ENCODE data around the gene CACHD1.
A peak's percentile ranks its signal among the peaks of the same experiment; 100 is the strongest.
"Not testable (repeated sequence)": the region's sequence is repeated elsewhere in the genome, so short reads cannot be mapped to it uniquely, and the experiment has no call there.

The CACHD1 gene

GRCh38 chr1:64502931-64503330, 33.0 kb downstream of the CACHD1 start:
- Histone ChIP-seq H3K36me3 (ENCODE audit: control insufficient read depth in 5 of 5, insufficient read depth in 5 of 5, low read length in 5 of 5) (no peaks in the 10 kb centered on the region), H3K4me3 (ENCODE audit: low read depth in 1 of 5, low read length in 5 of 5) (no peak overlapping the region), H3K9me3 (ENCODE audit: control insufficient read depth in 5 of 5, low read length in 5 of 5) (no peaks in the 10 kb centered on the region), H3K4me1 (ENCODE audit: control insufficient read depth in 5 of 5, insufficient read depth in 5 of 5, low read length in 5 of 5) (peaks cover 3 to 40% (median 35%) of the 10 kb centered on the region in 5 donors), H3K9ac (ENCODE audit: low read length in 5 of 5) (no peak overlapping the region), H3K27me3 (ENCODE audit: control insufficient read depth in 5 of 5, insufficient read depth in 4 of 5, low read length in 5 of 5) (no peaks in the 10 kb centered on the region), H3K27ac (ENCODE audit: low read depth, low read length) (peak overlapping the region; percentile 49)

- H3K9ac ChIP-seq (ENCODE audit: low read length in 5 of 5) = peak overlapping the region in 1 of 5 donors; percentile 62
- no peaks in the 10 kb centered on the region for H3K9me3 ChIP-seq (ENCODE audit: control insufficient read depth in 5 of 5, low read length in 5 of 5)
- peak overlapping the region; percentile 50 to 75 (median 66) for H3K4me3 ChIP-seq (ENCODE audit: low read depth in 1 of 5, low read length in 5 of 5)
- H3K4me1 ChIP-seq (ENCODE audit: control insufficient read depth in 5 of 5, insufficient read depth in 5 of 5, low read length in 5 of 5) = peaks cover 0 to 40% (median 18%) of the 10 kb centered on the region in 5 donors
- H3K36me3 ChIP-seq (ENCODE audit: control insufficient read depth in 5 of 5, insufficient read depth in 5 of 5, low read length in 5 of 5) = no peaks in the 10 kb centered on the region
- no peaks in the 10 kb centered on the region for H3K27me3 ChIP-seq (ENCODE audit: control insufficient read depth in 5 of 5, insufficient read depth in 4 of 5, low read length in 5 of 5)
- peak overlapping the region; percentile 8 for H3K27ac ChIP-seq (ENCODE audit: low read depth, low read length)
These were observed 35.5 kb downstream of the CACHD1 start for GRCh38 chr1:64505232-64505943.

GRCh38 chr1:64505944-64506655, 36.2 kb downstream of the CACHD1 start:
- Histone ChIP-seq H3K4me3 (ENCODE audit: low read depth in 1 of 5, low read length in 5 of 5) (peak overlapping the region; percentile 3 to 75 (median 40)), H3K27ac (ENCODE audit: low read depth, low read length) (peak overlapping the region; percentile 45), H3K9me3 (ENCODE audit: control insufficient read depth in 5 of 5, low read length in 5 of 5) (no peaks in the 10 kb centered on the region), H3K36me3 (ENCODE audit: control insufficient read depth in 5 of 5, insufficient read depth in 5 of 5, low read length in 5 of 5) (no peaks in the 10 kb centered on the region), H3K9ac (ENCODE audit: low read length in 5 of 5) (peak overlapping the region in 1 of 5 donors; percentile 28), H3K27me3 (ENCODE audit: control insufficient read depth in 5 of 5, insufficient read depth in 4 of 5, low read length in 5 of 5) (no peaks in the 10 kb centered on the region), H3K4me1 (ENCODE audit: control insufficient read depth in 5 of 5, insufficient read depth in 5 of 5, low read length in 5 of 5) (peaks cover 0 to 47% (median 24%) of the 10 kb centered on the region in 5 donors)

- Histone ChIP-seq H3K9ac (ENCODE audit: low read length in 5 of 5) (no peak overlapping the region), H3K9me3 (ENCODE audit: control insufficient read depth in 5 of 5, low read length in 5 of 5) (no peaks in the 10 kb centered on the region), H3K27ac (ENCODE audit: low read depth, low read length) (no peak overlapping the region), H3K27me3 (ENCODE audit: control insufficient read depth in 5 of 5, insufficient read depth in 4 of 5, low read length in 5 of 5) (no peaks in the 10 kb centered on the region), H3K36me3 (ENCODE audit: control insufficient read depth in 5 of 5, insufficient read depth in 5 of 5, low read length in 5 of 5) (no peaks in the 10 kb centered on the region), H3K4me3 (ENCODE audit: low read depth in 1 of 5, low read length in 5 of 5) (no peak overlapping the region), H3K4me1 (ENCODE audit: control insufficient read depth in 5 of 5, insufficient read depth in 5 of 5, low read length in 5 of 5) (peaks cover 0 to 50% (median 36%) of the 10 kb centered on the region in 5 donors)
These were observed 38.7 kb downstream of the CACHD1 start for GRCh38 chr1:64508629-64509028.

- H3K9me3 ChIP-seq (ENCODE audit: control insufficient read depth in 5 of 5, low read length in 5 of 5) = no peaks in the 10 kb centered on the region
- no peak overlapping the region for H3K4me3 ChIP-seq (ENCODE audit: low read depth in 1 of 5, low read length in 5 of 5)
- no peaks in the 10 kb centered on the region for H3K36me3 ChIP-seq (ENCODE audit: control insufficient read depth in 5 of 5, insufficient read depth in 5 of 5, low read length in 5 of 5)
- H3K27ac ChIP-seq (ENCODE audit: low read depth, low read length) = peak overlapping the region; percentile 2
- no peaks in the 10 kb centered on the region for H3K27me3 ChIP-seq (ENCODE audit: control insufficient read depth in 5 of 5, insufficient read depth in 4 of 5, low read length in 5 of 5)
- H3K9ac ChIP-seq (ENCODE audit: low read length in 5 of 5) = no peak overlapping the region
- H3K4me1 ChIP-seq (ENCODE audit: control insufficient read depth in 5 of 5, insufficient read depth in 5 of 5, low read length in 5 of 5) = peaks cover 0 to 59% (median 53%) of the 10 kb centered on the region in 5 donors
These were observed 41.1 kb downstream of the CACHD1 start for GRCh38 chr1:64511044-64511443.

- not testable (repeated sequence) for H3K9me3 ChIP-seq (ENCODE audit: control insufficient read depth in 5 of 5, low read length in 5 of 5); H3K36me3 ChIP-seq (ENCODE audit: control insufficient read depth in 5 of 5, insufficient read depth in 5 of 5, low read length in 5 of 5); H3K27ac ChIP-seq (ENCODE audit: low read depth, low read length); H3K9ac ChIP-seq (ENCODE audit: low read length in 5 of 5); H3K27me3 ChIP-seq (ENCODE audit: control insufficient read depth in 5 of 5, insufficient read depth in 4 of 5, low read length in 5 of 5); H3K4me3 ChIP-seq (ENCODE audit: low read depth in 1 of 5, low read length in 5 of 5)
- H3K4me1 ChIP-seq (ENCODE audit: control insufficient read depth in 5 of 5, insufficient read depth in 5 of 5, low read length in 5 of 5) = peaks cover 0 to 66% (median 64%) of the 10 kb centered on the region in 5 donors
These were observed 42.3 kb downstream of the CACHD1 start for GRCh38 chr1:64512206-64512605.

GRCh38 chr1:64513545-64513944, 43.6 kb downstream of the CACHD1 start:
- no peaks in the 10 kb centered on the region for H3K36me3 ChIP-seq (ENCODE audit: control insufficient read depth in 5 of 5, insufficient read depth in 5 of 5, low read length in 5 of 5)
- peaks cover 0 to 75% (median 70%) of the 10 kb centered on the region in 5 donors for H3K4me1 ChIP-seq (ENCODE audit: control insufficient read depth in 5 of 5, insufficient read depth in 5 of 5, low read length in 5 of 5)
- H3K27me3 ChIP-seq (ENCODE audit: control insufficient read depth in 5 of 5, insufficient read depth in 4 of 5, low read length in 5 of 5) = no peaks in the 10 kb centered on the region
- H3K9me3 ChIP-seq (ENCODE audit: control insufficient read depth in 5 of 5, low read length in 5 of 5) = no peaks in the 10 kb centered on the region
- peak overlapping the region in 1 of 5 donors; percentile 40 for H3K9ac ChIP-seq (ENCODE audit: low read length in 5 of 5)
- H3K27ac ChIP-seq (ENCODE audit: low read depth, low read length) = peak overlapping the region; percentile 87
- H3K4me3 ChIP-seq (ENCODE audit: low read depth in 1 of 5, low read length in 5 of 5) = no peak overlapping the region

GRCh38 chr1:64514197-64514765, 44.4 kb downstream of the CACHD1 start:
- peak overlapping the region; percentile 87 for H3K27ac ChIP-seq (ENCODE audit: low read depth, low read length)
- H3K4me3 ChIP-seq (ENCODE audit: low read depth in 1 of 5, low read length in 5 of 5) = peak overlapping the region in 2 of 5 donors; percentile 9 to 34
- H3K36me3 ChIP-seq (ENCODE audit: control insufficient read depth in 5 of 5, insufficient read depth in 5 of 5, low read length in 5 of 5) = no peaks in the 10 kb centered on the region
- peak overlapping the region in 2 of 5 donors; percentile 27 to 40 for H3K9ac ChIP-seq (ENCODE audit: low read length in 5 of 5)
- H3K9me3 ChIP-seq (ENCODE audit: control insufficient read depth in 5 of 5, low read length in 5 of 5) = no peaks in the 10 kb centered on the region
- peaks cover 0 to 76% (median 70%) of the 10 kb centered on the region in 5 donors for H3K4me1 ChIP-seq (ENCODE audit: control insufficient read depth in 5 of 5, insufficient read depth in 5 of 5, low read length in 5 of 5)
- H3K27me3 ChIP-seq (ENCODE audit: control insufficient read depth in 5 of 5, insufficient read depth in 4 of 5, low read length in 5 of 5) = no peaks in the 10 kb centered on the region

GRCh38 chr1:64515427-64515826, 45.5 kb downstream of the CACHD1 start:
- no peaks in the 10 kb centered on the region for H3K36me3 ChIP-seq (ENCODE audit: control insufficient read depth in 5 of 5, insufficient read depth in 5 of 5, low read length in 5 of 5)
- H3K27me3 ChIP-seq (ENCODE audit: control insufficient read depth in 5 of 5, insufficient read depth in 4 of 5, low read length in 5 of 5) = no peaks in the 10 kb centered on the region
- no peaks in the 10 kb centered on the region for H3K9me3 ChIP-seq (ENCODE audit: control insufficient read depth in 5 of 5, low read length in 5 of 5)
- peak overlapping the region; percentile 87 for H3K27ac ChIP-seq (ENCODE audit: low read depth, low read length)
- H3K9ac ChIP-seq (ENCODE audit: low read length in 5 of 5) = no peak overlapping the region
- no peak overlapping the region for H3K4me3 ChIP-seq (ENCODE audit: low read depth in 1 of 5, low read length in 5 of 5)
- peaks cover 0 to 81% (median 78%) of the 10 kb centered on the region in 5 donors for H3K4me1 ChIP-seq (ENCODE audit: control insufficient read depth in 5 of 5, insufficient read depth in 5 of 5, low read length in 5 of 5)

- Histone ChIP-seq H3K27ac (ENCODE audit: low read depth, low read length) (peak overlapping the region; percentile 87), H3K4me3 (ENCODE audit: low read depth in 1 of 5, low read length in 5 of 5) (no peak overlapping the region), H3K9ac (ENCODE audit: low read length in 5 of 5) (peak overlapping the region in 1 of 5 donors; percentile 20), H3K27me3 (ENCODE audit: control insufficient read depth in 5 of 5, insufficient read depth in 4 of 5, low read length in 5 of 5) (no peaks in the 10 kb centered on the region), H3K9me3 (ENCODE audit: control insufficient read depth in 5 of 5, low read length in 5 of 5) (no peaks in the 10 kb centered on the region), H3K4me1 (ENCODE audit: control insufficient read depth in 5 of 5, insufficient read depth in 5 of 5, low read length in 5 of 5) (peaks cover 0 to 73% (median 70%) of the 10 kb centered on the region in 5 donors), H3K36me3 (ENCODE audit: control insufficient read depth in 5 of 5, insufficient read depth in 5 of 5, low read length in 5 of 5) (no peaks in the 10 kb centered on the region)
These were observed 46.4 kb downstream of the CACHD1 start for GRCh38 chr1:64516301-64516700.

Data from subcutaneous abdominal adipose tissue (tissue), 5 donors.